ENCODE measurements around the gene TEX35. TPM values are rescaled to one million over a fixed set of nuclear protein-coding genes. Genes with fewer than 3 reads are reported as not detected.

TEX35 gene
- total and polyA plus RNA-seq, 5 donors from 2014 or later = not detected

- Histone ChIP-seq H3K4me3 (ENCODE audit: low read depth, low read length) (no peak overlapping the region), H3K27me3 (ENCODE audit: control insufficient read depth, insufficient read depth, low read length) (no peaks in the 10 kb centered on the region), H3K36me3 (ENCODE audit: control insufficient read depth, insufficient read depth, low read length) (no peaks in the 10 kb centered on the region), H3K9me3 (ENCODE audit: control insufficient read depth in 2 of 2, low read length in 2 of 2) (no peaks in the 10 kb centered on the region), H3K27ac (ENCODE audit: insufficient read depth, low read length, poor library complexity, severe bottlenecking) (no peak overlapping the region), H3K4me1 (ENCODE audit: control insufficient read depth, insufficient read depth, low read length, poor library complexity, severe bottlenecking) (no peaks in the 10 kb centered on the region)
- Mint-ChIP-seq H3K27ac (no peak overlapping the region), H3K36me3 (no peaks in the 10 kb centered on the region), H3K4me3 (no peak overlapping the region), H3K4me1 (no peaks in the 10 kb centered on the region), H3K27me3 (peaks cover 18% of the 10 kb centered on the region), H3K9me3 (peaks cover 0 to 2% (median 0%) of the 10 kb centered on the region in 7 donors)
- ATAC-seq (ENCODE audit: low read depth in 2 of 2) = no peak
- DNase-seq = no peak
Measured at GRCh38 chr1:178489399-178489798, 23.5 kb upstream of the TEX35 start.

DNA sequence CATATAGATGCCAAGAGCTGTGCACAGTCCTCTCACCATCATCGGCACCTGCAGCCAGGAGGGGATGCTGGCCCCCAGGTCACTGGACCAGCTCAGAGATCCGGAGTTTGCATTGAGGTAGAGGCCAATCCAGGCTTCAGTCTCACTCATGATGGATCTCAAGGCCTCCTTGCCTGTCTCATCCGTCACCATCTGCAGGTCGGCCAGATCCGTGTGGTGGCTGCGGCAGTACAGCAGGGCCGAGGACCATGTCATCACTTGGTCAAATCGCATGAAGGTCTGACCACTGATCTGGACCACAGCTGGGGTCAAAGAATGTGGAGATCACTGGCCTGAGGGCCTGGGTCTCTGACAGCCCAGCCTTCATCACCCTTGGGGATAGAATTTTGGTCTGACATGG lies 22.8 kb upstream of the TEX35 start:
- Histone ChIP-seq H3K27ac (ENCODE audit: insufficient read depth, low read length, poor library complexity, severe bottlenecking) (no peak overlapping the region), H3K27me3 (ENCODE audit: control insufficient read depth, insufficient read depth, low read length) (no peaks in the 10 kb centered on the region), H3K4me1 (ENCODE audit: control insufficient read depth, insufficient read depth, low read length, poor library complexity, severe bottlenecking) (no peaks in the 10 kb centered on the region), H3K9me3 (ENCODE audit: control insufficient read depth in 2 of 2, low read length in 2 of 2) (no peaks in the 10 kb centered on the region), H3K4me3 (ENCODE audit: low read depth, low read length) (no peak overlapping the region), H3K36me3 (ENCODE audit: control insufficient read depth, insufficient read depth, low read length) (no peaks in the 10 kb centered on the region)
- no peak overlapping the region for H3K27ac Mint-ChIP-seq
- DNase-seq (no peak), ATAC-seq (ENCODE audit: low read depth in 2 of 2) (no peak)
- H3K9me3 Mint-ChIP-seq = peaks cover 0 to 2% (median 0%) of the 10 kb centered on the region in 7 donors
- H3K36me3 Mint-ChIP-seq = no peaks in the 10 kb centered on the region
- H3K4me1 Mint-ChIP-seq = no peaks in the 10 kb centered on the region
- no peak overlapping the region for H3K4me3 Mint-ChIP-seq
- H3K27me3 Mint-ChIP-seq = peaks cover 13% of the 10 kb centered on the region

GRCh38 chr1:178490967-178491366 lies 21.9 kb upstream of the TEX35 start:
- Histone ChIP-seq H3K27me3 (ENCODE audit: control insufficient read depth, insufficient read depth, low read length) (no peaks in the 10 kb centered on the region), H3K9me3 (ENCODE audit: control insufficient read depth in 2 of 2, low read length in 2 of 2) (no peaks in the 10 kb centered on the region), H3K4me3 (ENCODE audit: low read depth, low read length) (no peak overlapping the region), H3K36me3 (ENCODE audit: control insufficient read depth, insufficient read depth, low read length) (no peaks in the 10 kb centered on the region), H3K27ac (ENCODE audit: insufficient read depth, low read length, poor library complexity, severe bottlenecking) (no peak overlapping the region), H3K4me1 (ENCODE audit: control insufficient read depth, insufficient read depth, low read length, poor library complexity, severe bottlenecking) (no peaks in the 10 kb centered on the region)
- Mint-ChIP-seq H3K9me3 (peaks cover 0 to 2% (median 0%) of the 10 kb centered on the region in 7 donors), H3K27ac (no peak overlapping the region), H3K4me1 (no peaks in the 10 kb centered on the region), H3K4me3 (no peak overlapping the region), H3K36me3 (no peaks in the 10 kb centered on the region), H3K27me3 (peaks cover 8% of the 10 kb centered on the region)
- ATAC-seq (ENCODE audit: low read depth in 2 of 2) = no peak
- DNase-seq = no peak

DNA sequence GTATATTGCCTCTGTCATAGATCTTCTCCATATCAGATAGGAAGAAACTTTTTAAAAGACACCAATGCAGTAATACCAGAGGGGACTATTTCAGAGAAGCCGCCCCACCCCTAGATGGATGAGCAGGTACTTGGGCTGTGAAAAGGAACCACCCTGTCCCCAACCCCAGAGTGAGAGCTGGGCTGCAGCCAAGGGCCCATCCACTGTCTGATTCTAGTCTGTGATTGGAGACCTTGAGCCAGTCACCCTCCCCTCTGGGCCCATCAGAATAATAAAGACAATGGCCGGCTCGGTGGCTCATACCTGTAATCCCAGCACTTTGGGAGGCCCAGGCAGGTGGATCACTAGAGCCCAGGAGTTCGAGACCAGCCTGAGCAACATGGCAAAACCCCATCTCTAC lies 21.2 kb upstream of the TEX35 start:
- H3K27me3 ChIP-seq (ENCODE audit: control insufficient read depth, insufficient read depth, low read length) = no peaks in the 10 kb centered on the region
- peaks cover 8% of the 10 kb centered on the region for H3K27me3 Mint-ChIP-seq
- no peak overlapping the region for H3K27ac ChIP-seq (ENCODE audit: insufficient read depth, low read length, poor library complexity, severe bottlenecking)

GRCh38 chr1:178492341-178492740 lies 20.6 kb upstream of the TEX35 start:
- H3K9me3 Mint-ChIP-seq = peaks cover 0 to 2% (median 0%) of the 10 kb centered on the region in 7 donors
- no peaks in the 10 kb centered on the region for H3K9me3 ChIP-seq (ENCODE audit: control insufficient read depth in 2 of 2, low read length in 2 of 2)
- no peaks in the 10 kb centered on the region for H3K4me1 ChIP-seq (ENCODE audit: control insufficient read depth, insufficient read depth, low read length, poor library complexity, severe bottlenecking)
- peaks cover 8% of the 10 kb centered on the region for H3K27me3 Mint-ChIP-seq
- ATAC-seq (ENCODE audit: low read depth in 2 of 2) (no peak), DNase-seq (no peak)
- H3K36me3 ChIP-seq (ENCODE audit: control insufficient read depth, insufficient read depth, low read length) = no peaks in the 10 kb centered on the region
- H3K27ac ChIP-seq (ENCODE audit: insufficient read depth, low read length, poor library complexity, severe bottlenecking) = no peak overlapping the region
- H3K4me1 Mint-ChIP-seq = no peaks in the 10 kb centered on the region
- H3K27me3 ChIP-seq (ENCODE audit: control insufficient read depth, insufficient read depth, low read length) = no peaks in the 10 kb centered on the region
- H3K4me3 ChIP-seq (ENCODE audit: low read depth, low read length) = no peak overlapping the region
- no peak overlapping the region for H3K4me3 Mint-ChIP-seq
- H3K27ac Mint-ChIP-seq = peak overlapping the region in 1 of 3 donors; percentile 45
- H3K36me3 Mint-ChIP-seq = no peaks in the 10 kb centered on the region

More for the DNA sequence above, 21.2 kb upstream of the TEX35 start:
- Histone ChIP-seq H3K4me3 (ENCODE audit: low read depth, low read length) (no peak overlapping the region), H3K9me3 (ENCODE audit: control insufficient read depth in 2 of 2, low read length in 2 of 2) (no peaks in the 10 kb centered on the region), H3K36me3 (ENCODE audit: control insufficient read depth, insufficient read depth, low read length) (no peaks in the 10 kb centered on the region), H3K4me1 (ENCODE audit: control insufficient read depth, insufficient read depth, low read length, poor library complexity, severe bottlenecking) (no peaks in the 10 kb centered on the region)
- H3K36me3 Mint-ChIP-seq = no peaks in the 10 kb centered on the region
- H3K4me1 Mint-ChIP-seq = no peaks in the 10 kb centered on the region
- peaks cover 0 to 2% (median 0%) of the 10 kb centered on the region in 7 donors for H3K9me3 Mint-ChIP-seq
- ATAC-seq (ENCODE audit: low read depth in 2 of 2) = no peak
- H3K27ac Mint-ChIP-seq = no peak overlapping the region
- no peak for DNase-seq
- no peak overlapping the region for H3K4me3 Mint-ChIP-seq

DNA sequence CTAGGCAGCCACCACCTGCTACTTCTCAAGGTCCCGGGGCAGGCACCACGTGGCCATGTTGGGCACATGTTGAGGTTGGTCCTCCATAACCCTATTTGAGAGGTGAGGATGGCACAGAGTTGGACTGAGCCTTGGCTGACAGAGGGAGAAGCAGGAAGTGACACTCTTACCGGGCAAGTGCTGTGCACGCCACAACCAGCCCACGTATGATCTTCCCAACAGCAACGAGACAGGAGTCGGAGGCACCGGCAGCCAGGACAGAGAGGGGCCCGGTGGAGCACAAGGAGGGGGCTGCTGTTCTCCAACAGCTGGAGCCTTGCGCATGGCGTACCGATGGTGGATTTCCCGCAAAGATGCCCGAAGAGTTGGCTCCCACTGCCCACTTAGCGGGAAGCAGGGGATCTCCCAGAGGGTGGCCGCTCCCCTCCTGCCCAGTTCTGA lies 19.6 kb upstream of the TEX35 start:
- Histone ChIP-seq H3K4me3 (ENCODE audit: low read depth, low read length) (no peak overlapping the region), H3K27me3 (ENCODE audit: control insufficient read depth, insufficient read depth, low read length) (no peaks in the 10 kb centered on the region), H3K4me1 (ENCODE audit: control insufficient read depth, insufficient read depth, low read length, poor library complexity, severe bottlenecking) (no peaks in the 10 kb centered on the region), H3K27ac (ENCODE audit: insufficient read depth, low read length, poor library complexity, severe bottlenecking) (no peak overlapping the region), H3K36me3 (ENCODE audit: control insufficient read depth, insufficient read depth, low read length) (no peaks in the 10 kb centered on the region), H3K9me3 (ENCODE audit: control insufficient read depth in 2 of 2, low read length in 2 of 2) (no peaks in the 10 kb centered on the region)
- Mint-ChIP-seq H3K4me1 (no peaks in the 10 kb centered on the region), H3K27me3 (peaks cover 2% of the 10 kb centered on the region), H3K36me3 (no peaks in the 10 kb centered on the region), H3K27ac (no peak overlapping the region), H3K9me3 (peaks cover 0 to 2% (median 0%) of the 10 kb centered on the region in 7 donors), H3K4me3 (no peak overlapping the region)
- ATAC-seq (ENCODE audit: low read depth in 2 of 2) (no peak), DNase-seq (no peak)

- Mint-ChIP-seq H3K4me3 (no peak overlapping the region), H3K36me3 (no peaks in the 10 kb centered on the region), H3K4me1 (no peaks in the 10 kb centered on the region), H3K9me3 (peaks cover 0 to 2% (median 0%) of the 10 kb centered on the region in 7 donors), H3K27ac (no peak overlapping the region), H3K27me3 (no peaks in the 10 kb centered on the region)
- H3K4me1 ChIP-seq (ENCODE audit: control insufficient read depth, insufficient read depth, low read length, poor library complexity, severe bottlenecking) = no peaks in the 10 kb centered on the region
- DNase-seq (no peak), ATAC-seq (ENCODE audit: low read depth in 2 of 2) (no peak)
- H3K27me3 ChIP-seq (ENCODE audit: control insufficient read depth, insufficient read depth, low read length) = no peaks in the 10 kb centered on the region
- no peak overlapping the region for H3K27ac ChIP-seq (ENCODE audit: insufficient read depth, low read length, poor library complexity, severe bottlenecking)
- no peaks in the 10 kb centered on the region for H3K9me3 ChIP-seq (ENCODE audit: control insufficient read depth in 2 of 2, low read length in 2 of 2)
- no peak overlapping the region for H3K4me3 ChIP-seq (ENCODE audit: low read depth, low read length)
- no peaks in the 10 kb centered on the region for H3K36me3 ChIP-seq (ENCODE audit: control insufficient read depth, insufficient read depth, low read length)
Measured at GRCh38 chr1:178494569-178494971, 18.3 kb upstream of the TEX35 start.

DNA sequence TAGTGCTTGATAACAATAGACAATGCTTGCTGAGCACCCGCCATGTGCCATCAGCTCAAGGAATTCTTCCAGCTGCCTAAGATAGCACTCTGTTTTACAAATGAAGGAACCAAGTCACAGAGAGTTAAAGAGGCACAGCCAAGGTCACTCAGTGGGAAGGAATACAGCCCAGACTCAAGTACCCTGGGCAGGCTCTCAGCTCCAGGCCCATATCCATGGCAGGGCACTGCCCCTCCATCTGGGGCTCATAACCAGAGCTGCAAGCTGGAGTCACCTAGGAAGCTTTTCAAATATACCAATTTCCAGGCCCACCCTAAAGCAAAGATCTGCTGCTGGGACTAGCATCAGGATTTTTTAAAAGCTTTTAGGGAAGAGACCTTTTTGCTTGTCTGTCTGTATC lies 17.8 kb upstream of the TEX35 start:
- Mint-ChIP-seq H3K27me3 (no peaks in the 10 kb centered on the region), H3K4me1 (no peaks in the 10 kb centered on the region), H3K27ac (no peak overlapping the region), H3K4me3 (peak overlapping the region in 1 of 4 donors; percentile 56), H3K9me3 (peaks cover 0 to 2% (median 0%) of the 10 kb centered on the region in 7 donors), H3K36me3 (no peaks in the 10 kb centered on the region)
- Histone ChIP-seq H3K36me3 (ENCODE audit: control insufficient read depth, insufficient read depth, low read length) (no peaks in the 10 kb centered on the region), H3K4me1 (ENCODE audit: control insufficient read depth, insufficient read depth, low read length, poor library complexity, severe bottlenecking) (no peaks in the 10 kb centered on the region), H3K4me3 (ENCODE audit: low read depth, low read length) (no peak overlapping the region), H3K27ac (ENCODE audit: insufficient read depth, low read length, poor library complexity, severe bottlenecking) (no peak overlapping the region), H3K9me3 (ENCODE audit: control insufficient read depth in 2 of 2, low read length in 2 of 2) (no peaks in the 10 kb centered on the region), H3K27me3 (ENCODE audit: control insufficient read depth, insufficient read depth, low read length) (no peaks in the 10 kb centered on the region)
- DNase-seq (no peak), ATAC-seq (ENCODE audit: low read depth in 2 of 2) (no peak)
